GM21737 (cell line): ENCODE measurements around the gene CRACDL.

Experiments used
- ATAC-seq: cut with Tn5 transposase; IDR thresholded peaks from one replicate; pipeline ENCODE4 v1.9.1; 2021; ENCODE audit warnings: mild to moderate bottlenecking, moderate library complexity; ENCODE audit not compliant: unreplicated experiment

The CRACDL gene

DNA sequence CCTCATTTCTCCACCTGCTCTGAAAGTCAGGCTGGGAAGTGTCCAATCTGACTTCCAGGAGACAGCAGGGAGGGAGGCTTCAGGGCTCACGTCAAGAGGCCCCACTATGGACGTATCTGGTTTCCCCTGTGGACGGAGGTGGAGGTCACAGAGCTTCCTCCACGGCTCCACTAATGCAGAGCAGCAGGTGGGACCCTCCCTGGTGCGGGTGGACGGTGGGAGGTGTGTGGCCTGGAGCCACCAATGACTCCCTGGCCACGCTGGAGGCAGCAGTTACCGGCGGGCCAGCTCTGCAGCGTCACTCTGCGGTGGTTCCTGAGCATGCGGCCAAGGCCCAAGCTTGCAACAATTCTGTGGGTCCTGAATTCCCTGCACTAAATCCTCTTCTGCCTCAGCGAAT, 9.0 kb downstream of the CRACDL start:
- no peak for ATAC-seq

DNA sequence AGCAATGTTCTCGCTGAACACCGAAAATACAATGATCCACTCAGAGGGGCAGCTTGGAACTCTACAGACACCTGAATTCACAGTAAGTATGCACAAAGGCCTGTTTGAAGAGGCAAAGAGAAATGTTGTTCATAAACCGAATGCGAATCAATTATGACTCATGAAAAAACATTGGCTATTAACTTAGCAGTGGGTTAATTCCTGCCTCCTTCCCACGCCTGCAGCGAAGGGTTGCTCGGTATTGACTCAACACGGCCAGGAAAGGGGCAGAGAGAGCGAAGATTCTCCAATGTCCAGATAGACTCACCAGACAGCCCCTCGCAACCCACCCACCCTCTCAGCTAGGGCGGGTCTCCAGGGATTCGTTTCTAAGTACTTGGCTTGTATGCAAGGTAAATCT, 9.4 kb downstream of the CRACDL start:
- no peak for ATAC-seq

DNA sequence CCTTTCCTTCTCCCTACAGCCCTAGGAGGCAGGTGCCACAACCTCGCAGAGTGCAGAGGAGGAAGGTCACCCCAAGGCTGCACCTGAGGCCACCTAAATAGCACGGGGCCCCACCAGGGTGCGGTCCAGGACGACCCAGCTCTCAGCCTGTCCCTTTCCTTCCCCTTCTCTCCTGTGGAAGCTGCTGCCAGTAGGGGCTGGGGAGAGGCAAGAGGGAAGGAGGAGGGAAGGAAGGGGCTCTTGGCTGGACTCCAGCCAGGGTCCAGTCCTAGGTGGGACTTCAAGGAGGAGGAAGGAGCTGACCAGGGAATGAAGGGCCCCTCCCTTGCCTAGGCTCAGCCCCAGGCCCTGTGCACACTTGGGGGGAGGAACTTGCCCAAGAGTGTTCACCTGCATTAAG, 11.1 kb downstream of the CRACDL start:
- no peak for ATAC-seq

DNA sequence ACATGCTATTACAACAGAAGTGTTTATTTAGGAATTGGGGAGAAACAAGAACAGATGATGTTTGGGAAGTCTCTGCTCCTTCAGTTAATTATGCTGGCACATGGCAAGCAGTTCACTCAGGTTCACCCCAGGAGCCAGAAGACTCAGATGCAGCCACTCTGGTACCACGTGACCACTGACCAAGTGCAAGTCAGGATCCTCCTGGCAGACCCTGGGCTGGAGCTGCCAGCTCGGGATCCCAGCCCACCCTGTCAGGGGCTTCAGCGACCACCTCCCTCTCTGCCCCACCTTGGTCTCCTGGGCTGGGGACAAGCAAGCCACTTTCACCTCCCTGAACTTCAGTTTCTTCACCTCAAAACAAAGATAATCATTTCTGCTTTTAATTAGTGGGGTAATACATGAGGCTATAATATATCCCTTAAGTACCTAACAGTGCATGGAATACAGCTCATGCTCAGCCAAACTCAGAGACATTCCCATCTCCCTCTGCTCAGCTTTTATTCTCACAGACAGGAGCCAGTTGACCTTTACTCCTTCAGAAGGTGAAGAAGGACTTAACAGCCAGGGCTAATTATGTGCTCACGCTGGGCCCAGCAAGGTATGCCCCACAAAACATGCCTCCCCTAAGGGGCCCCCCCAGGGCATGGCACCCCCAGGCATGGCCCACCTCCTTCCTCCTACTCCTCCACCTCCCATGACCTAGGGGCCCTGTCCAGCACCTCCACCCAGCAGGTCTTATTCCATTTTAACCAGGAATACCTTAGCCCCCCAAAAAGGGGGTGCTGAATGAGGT, 11.8 kb downstream of the CRACDL start:
- no peak for ATAC-seq

DNA sequence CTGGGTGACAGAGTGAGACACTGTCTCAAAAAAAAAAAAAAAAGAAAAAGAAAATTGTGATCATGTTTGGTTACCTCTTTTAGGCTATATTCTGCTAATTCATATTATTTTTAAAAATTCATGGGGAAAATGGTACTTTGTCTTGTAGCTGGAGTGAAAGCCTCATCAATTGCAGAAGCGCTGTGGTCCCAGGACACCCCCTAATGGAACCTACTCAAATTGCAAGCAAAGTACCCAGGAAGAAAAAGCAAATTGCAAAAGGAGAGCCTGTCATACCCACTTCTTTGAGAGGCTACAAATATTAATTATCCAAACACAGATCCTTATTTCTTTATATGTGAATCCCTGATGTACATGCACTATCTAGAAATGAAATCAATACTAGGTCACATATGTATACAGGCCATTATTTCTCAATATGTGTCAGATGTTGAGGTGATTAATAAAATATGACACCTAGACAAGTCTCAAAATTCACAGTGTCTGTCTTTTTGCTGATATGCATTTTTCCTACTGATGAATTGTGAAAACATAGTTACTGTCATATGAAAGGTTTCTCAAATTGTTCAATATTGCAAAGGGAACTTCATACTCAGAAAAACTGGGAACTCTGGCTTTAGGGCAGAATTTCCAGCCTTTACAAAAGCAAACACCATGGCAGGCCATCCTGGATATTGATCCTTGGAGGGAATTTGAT, 12.6 kb downstream of the CRACDL start:
- ATAC-seq, result no peak

DNA sequence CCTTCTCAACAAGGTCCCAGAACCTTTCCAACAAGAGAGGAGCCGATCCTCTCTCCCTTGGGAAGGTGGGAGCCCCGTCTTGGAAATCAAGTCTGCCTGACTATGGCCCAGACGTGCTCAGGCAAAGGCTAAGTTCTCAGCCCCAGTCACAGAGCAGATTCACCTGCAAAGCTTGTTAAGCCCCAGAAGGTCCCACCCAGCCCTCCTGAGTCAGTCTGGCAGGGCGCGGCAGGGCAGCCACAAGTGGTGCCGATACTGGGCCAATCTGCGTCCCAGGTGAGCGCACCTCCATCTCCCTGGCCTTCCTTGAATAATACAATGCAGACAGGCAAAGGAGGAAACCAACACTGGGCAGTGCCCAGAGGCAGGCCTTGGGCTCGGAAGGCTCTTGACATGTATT, 15.0 kb downstream of the CRACDL start:
- ATAC-seq, result no peak

DNA sequence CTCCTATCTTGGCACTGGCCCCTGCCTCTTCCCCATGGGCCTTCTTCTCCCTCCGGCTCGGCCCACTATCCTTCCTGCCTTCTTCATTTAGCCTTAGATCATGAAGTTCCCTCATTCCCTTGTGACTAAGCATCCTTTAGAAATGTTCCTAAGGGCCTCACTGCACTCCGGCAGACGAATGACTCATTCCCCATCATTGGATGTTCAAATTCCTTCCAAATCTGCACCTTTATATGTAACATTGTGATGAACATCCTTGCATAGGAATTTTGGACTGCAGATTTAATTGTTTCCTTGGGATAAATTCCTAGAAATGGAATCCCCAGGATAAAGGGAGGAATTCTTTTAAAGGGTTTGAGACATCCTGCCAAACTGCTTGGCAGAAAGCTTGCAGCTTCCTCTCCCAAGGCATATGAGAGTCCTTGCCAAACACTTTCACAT, 19.0 kb downstream of the CRACDL start:
- ATAC-seq, result no peak

DNA sequence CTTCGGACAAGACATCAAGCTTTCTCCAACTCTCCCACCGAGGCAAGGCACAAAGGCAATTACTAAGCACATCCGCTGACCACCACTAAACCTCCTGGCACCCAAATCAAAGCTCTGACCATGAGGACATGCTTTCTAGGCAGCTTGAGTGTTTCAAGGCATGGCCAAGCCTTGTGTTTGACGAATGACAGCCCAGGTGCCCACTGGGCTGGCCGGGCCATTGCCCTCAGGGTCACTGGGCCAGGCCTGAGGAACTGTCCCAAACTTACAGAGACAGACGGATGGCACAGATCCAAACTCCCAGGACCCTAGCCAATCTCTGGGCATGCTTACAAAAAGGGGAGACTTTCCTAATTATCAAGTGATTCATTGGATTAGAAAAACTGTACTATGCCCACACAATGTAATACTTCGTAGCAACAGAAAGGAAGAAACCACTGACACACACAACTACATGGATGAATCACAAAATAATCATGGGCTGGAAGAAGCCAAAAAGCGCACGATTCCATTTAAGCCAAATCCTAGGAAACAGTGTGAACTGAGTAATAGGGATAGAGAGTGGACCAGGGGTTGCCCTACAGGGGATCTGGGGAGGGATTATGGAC, 20.2 kb downstream of the CRACDL start:
- no peak for ATAC-seq

DNA sequence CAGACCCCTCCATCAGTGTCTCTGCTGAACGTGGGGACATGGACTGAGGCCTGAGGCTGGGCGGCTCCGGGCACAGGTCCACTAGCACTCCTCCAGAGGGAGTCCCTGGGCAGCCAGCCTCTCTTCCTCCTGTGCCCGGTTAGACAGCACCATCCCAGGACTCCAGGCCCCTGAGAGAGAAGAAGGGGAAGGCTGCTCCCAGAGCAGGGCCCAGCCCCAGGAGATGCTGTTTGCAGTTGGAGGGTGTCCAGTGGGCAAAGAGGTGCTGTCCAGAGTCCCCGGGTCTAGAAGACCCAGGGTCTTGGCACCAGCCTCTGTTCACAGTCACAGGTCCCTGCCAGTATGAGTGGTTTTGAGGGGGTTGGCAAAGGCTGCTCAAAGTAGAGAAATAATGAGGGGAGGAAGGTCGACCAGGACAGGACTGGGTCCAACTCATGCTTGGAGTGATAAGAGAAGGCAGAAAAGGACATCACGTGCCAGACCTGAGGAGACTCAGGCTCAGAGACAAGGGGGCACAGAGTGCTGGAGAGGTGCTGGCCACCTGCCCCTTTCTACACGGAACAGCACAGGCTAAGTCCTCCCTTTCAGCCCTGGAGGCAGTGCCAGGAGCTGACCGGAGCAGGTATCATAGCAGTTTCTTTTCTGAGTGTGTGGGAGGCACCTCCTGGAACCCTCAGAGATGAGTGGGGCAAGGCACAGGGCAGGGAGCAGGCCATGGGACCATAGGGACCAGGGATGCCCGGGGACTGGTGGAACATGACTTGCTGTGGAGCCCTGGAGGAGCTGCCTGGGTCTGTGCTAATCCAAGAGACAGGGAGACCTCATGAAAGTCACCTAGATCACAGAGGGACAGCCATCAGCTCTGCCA, 21.1 kb downstream of the CRACDL start:
- ATAC-seq, result no peak

DNA sequence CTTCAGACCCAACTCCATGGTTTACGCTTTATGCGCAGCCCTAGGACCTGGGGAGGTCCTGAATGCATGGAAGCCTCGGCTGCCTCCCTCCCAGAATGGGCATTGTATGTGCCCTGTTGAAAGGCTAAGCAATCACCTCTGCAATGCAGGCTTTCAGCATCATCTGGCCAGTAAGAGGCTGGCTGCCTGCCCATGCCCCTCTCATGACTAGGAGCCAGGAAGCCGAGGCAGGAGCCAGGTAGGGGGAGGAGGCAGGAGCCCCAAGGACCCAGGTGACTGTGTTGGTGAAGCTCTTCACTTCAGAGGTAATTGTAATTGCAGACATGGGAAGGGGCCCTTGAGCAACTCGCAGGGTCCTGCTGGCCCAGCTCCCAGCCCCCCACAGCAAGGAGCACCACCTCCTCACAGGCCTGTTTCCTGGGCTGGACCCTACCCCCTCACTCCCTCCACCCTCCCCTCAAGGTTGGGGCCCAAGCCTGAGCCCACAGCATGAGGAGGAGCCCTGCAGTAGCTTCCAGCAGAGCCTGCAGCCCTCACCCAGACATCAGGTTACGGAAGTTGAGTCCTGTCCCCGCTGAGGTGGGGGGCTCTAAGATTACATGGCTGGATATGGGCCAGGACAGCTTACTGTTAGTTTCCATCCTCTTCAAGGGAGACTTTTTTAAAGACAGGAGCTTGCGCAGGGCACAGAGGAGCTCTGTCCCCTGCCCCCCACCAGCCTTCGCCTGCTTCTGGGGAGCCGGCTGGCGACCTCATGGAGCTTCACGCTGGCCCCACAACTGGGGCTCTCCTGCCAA, 21.9 kb downstream of the CRACDL start:
- ATAC-seq, result no peak

DNA sequence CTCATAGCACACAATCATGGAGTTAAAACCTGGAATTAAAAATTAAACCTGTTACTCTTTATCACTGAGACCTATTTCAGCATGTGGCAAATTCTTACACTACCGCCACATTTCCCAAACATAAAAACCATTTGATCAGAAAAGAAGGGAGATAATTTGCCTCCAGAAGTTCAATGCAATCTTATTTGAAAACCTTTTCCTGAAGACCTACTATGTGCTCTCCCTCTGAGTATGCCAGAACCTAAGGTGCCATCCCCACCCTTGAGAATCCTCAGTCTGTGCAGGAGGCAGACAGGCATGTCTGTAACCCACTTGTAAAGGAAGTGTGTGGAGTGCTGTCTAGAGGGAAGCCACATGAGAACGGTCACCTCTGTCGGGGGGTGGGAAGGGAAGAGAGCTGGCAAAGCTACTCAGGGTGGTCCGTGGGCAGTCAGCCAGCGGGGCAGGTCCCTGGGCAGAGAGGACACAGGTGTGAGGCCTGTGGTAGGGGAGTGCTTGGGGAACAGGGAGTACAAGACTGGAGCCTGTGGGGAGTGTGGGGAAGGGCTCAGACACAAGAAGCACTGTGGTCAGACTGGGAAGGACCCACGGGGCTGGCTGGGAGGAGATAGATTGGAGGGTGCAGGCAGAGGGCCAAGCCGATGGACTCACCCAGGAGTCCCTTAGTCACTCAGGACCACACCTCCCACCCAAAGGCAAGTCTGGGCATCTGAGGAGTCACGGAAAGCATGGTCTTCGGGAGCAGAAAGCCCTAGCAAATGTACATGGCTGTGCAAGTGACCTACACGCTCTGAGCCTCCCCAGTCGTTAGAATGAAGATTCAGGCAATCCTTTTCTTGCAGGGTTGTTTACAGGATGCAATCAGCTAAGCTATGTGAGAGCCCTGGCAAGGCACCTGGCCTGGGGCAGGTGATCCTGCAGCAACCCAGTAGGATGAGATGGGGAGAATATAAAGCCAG, 22.8 kb downstream of the CRACDL start:
- ATAC-seq, result no peak

DNA sequence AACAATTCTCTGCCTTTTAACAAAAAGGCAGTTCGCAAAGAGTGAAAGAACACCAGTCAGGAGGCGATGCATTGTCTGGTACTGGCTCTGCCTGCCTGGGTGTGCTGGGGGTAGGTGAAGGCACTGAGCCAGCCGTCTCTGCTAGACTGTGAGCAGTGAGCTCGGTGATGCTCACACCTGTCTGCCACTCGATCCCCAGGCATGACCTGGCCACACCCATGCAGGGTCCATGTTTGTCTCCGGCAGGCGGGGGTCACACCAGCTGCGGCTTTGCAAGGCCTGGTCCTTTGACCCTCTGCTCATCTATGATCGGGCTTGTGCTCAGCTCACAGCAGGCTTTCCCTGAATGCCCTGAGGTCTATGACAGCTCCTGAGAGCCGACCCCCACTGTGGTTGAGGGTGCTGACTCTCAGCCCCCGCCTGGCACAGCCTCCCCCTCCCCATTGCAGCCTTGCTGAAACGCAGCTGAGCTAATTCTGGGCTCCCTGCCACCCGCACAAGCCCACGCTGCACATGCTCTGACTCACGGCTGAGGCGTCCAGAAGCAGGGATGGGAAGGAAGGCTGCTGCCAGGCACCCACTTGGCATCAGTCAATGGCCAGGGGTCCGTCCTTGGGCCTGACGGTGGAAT, 23.7 kb downstream of the CRACDL start:
- no peak for ATAC-seq

DNA sequence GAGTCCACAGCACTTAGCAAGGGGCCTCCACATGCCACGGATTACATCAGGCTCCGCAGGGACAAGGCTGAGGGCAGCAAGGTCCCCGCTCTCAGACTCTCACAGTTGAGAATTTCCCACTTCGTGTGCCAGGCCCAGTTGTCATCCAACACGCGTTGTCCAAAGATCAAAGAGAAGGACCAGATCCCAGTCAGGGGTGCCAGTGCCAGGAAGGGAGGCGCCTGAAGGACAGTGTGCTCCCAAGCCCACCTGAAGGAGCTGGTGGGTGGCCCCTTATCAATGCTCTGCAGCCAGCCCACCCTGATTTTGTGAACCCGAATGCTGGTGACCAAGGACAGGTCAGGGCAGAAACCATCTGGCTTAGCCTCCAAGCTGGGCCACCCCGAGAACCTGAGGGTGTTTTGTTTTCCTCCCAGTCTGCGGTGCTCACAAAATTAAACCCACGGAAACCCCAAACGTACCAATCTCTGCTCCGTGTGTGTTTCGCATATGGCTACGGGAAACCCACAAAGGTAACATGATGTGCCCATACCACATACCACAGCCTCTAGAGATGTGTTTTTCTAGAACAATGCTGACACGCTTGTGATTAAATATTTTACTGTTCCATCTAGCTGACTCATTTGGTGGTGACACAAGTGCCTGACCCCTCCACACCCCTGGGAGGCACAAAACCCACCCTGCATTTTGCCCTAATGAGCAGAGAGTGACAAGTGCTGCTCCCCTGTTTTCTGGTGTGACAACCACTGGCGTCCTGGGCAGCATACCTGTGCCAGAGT, 24.5 kb downstream of the CRACDL start:
- no peak for ATAC-seq

DNA sequence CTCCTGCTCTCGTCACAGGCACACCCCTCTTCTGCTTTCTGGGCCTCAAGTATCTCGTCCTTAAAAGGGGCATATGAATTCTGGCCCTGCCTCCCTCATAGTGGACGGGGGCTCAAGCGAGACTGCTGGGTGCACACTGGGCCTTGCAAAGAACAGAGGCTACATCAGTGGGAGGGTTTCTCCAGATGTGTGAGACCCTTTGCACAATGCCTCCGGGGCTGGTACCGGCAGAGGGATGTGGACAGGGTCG, 25.0 kb downstream of the CRACDL start:
- no peak for ATAC-seq

DNA sequence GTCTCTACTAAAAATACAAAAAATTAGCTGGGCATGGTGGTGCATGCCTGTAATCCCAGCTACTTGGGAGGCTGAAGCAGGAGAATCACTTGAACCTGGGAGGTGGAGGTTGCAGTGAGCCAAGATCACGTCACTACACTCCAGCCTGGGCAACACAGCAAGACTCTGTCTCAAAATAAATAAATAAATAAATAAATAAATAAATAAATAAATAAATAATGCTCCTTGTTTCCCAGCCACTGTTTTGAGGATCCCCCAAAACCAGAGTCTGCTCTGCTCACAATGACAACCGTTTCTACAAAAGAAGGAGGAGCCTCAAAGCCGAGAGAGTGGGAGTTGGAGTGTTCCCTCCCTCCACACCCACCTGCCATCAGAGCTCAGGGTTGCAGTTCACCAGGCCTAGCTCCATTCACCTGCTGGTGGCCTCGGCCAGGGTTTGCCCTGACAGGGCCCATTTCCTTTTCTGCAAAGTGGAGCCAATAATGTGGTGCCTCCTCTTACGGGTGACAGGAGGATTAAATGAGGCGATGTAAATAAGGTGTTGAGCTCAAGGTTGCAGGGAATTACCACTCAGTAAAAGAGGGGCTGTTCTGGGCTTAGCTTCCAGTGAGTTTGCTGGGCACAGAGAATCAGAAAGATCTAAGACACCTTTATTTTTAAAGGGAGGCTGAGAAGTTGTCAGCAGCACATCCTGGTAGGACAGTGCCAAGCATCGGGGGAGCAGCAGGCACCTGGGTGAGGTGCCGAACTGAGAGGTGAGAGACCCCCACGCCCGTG, 25.5 kb downstream of the CRACDL start:
- no peak for ATAC-seq

DNA sequence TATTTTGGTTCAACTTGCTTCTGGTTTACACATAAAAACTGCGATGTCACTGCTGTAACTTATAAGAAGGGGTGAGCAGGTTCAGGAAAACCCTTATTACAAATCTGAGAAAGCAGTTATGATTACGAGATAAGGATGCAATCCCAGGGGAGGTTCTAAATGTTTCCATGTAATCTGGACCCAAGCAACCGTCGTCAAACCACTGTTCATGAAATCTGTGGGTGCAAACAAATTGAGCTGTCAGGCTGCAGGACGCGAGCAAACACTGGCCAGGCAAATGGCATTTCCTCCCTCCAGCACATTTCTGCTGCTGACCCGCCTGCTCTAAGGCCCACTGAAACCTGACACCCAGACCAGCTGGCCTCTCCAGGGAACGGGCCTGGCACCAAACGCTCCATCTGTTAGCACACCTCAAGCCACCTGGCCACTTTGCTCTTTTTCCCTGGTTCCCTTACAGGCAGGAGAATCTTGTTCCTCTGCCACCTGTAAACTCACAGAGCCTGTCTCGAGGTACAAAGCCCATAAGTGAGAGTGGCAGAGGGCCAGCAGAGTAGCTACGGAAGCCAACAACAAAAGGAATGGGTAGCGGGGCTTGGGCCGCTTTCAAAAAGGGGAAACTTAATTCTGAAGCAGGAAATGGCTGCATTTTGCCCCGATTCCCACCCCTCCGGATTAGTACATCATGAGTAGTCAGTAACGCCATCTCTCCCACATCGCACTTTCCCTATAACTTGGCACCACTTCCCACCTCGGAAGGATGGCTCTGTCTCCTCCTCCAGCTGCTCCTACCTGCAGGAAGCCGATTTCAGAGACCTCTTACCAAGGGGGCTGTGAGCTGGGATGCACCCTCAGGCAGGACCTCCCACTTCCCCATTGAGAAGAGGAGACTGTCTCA, 26.5 kb downstream of the CRACDL start:
- no peak for ATAC-seq

DNA sequence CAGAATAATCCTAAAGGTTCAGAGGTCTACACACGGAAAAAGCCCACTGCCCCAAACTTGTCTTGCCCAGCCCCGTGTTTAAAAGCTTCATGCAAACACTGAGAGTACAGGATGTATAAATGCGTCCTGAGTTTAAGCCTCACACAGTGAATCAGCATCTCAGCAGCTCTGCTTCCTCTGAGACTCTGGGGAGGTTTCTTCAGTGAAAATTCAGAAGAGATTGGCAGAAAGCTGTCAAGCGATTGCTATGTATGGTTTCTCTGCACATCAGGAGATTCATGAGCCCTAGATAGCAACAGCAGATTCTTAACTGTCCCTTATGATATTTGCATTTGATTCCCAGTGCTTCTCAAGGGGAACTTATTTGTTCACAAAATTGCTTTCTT, 27.1 kb downstream of the CRACDL start:
- ATAC-seq, result no peak
